ENCODE results near the gene TGFBR3. TPM values are rescaled to one million over a fixed set of nuclear protein-coding genes. Genes with fewer than 3 reads are reported as not detected.
A peak's percentile ranks its signal among the peaks of the same experiment; 100 is the strongest.

Gene TGFBR3
- total RNA-seq, 4 donors from 2014 or later: 16.3 to 90.0 (median 54.7) TPM

DNA sequence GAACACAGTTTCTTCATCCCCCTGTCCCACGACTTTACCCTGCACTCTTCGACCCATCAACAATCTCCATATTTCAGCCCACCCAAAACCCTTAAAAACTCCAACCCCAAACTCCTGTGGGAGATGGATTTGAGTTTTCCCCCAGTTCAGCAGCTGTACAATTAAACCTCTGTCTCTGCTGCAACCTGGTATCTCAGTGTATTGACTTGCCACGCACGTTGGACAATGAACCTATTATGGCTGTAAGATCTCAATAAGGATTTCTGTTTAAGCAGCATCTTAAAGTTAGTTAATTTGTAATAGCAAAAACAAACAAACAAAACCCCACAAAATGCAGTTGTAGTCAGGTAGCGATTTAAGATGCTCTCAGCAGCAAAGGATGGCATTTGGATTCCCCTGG, 119.1 kb downstream of the TGFBR3 start:
- H3K4me1 ChIP-seq: no peaks in the 10 kb centered on the region
- H3K27ac ChIP-seq: no peak overlapping the region
- no peak for DNase-seq
- no peak for TF ChIP-seq POLR2A (IDR thresholded peaks at IDR 0.05)
- TF ChIP-seq, protein P1, sequence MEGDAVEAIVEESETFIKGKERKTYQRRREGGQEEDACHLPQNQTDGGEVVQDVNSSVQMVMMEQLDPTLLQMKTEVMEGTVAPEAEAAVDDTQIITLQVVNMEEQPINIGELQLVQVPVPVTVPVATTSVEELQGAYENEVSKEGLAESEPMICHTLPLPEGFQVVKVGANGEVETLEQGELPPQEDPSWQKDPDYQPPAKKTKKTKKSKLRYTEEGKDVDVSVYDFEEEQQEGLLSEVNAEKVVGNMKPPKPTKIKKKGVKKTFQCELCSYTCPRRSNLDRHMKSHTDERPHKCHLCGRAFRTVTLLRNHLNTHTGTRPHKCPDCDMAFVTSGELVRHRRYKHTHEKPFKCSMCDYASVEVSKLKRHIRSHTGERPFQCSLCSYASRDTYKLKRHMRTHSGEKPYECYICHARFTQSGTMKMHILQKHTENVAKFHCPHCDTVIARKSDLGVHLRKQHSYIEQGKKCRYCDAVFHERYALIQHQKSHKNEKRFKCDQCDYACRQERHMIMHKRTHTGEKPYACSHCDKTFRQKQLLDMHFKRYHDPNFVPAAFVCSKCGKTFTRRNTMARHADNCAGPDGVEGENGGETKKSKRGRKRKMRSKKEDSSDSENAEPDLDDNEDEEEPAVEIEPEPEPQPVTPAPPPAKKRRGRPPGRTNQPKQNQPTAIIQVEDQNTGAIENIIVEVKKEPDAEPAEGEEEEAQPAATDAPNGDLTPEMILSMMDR (IDR thresholded peaks at IDR 0.05): no peak
- H3K36me3 ChIP-seq: no peaks in the 10 kb centered on the region
- H3K27me3 ChIP-seq: no peaks in the 10 kb centered on the region
- H3K4me3 ChIP-seq: no peak overlapping the region
- no peaks in the 10 kb centered on the region for H3K9me3 ChIP-seq

DNA sequence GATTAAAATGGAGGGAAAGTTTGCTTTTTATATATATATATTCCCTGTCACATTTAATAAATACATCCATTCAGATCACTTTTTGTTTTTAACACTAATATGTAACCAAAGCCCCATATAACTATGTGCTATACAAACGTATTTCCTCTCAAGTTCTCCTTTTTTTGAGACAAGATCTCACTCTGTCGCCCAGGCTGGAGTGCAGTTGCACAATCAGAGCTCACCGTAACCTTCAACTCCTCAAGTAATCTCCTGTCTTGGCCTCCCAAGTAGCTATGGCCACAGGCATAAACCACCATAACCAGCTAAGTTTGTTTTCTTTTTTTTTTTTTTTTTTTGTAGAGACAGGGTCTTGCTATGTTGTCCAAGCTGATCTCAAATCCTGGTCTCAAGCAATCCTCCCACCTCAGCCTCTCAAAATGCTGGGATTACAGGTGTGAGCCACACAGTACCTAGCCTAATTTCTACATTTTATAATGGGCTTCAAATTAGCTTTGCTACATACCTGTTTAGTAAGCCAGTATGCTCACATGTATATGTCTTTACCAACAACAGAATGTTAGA, 120.0 kb downstream of the TGFBR3 start:
- Histone ChIP-seq H3K27me3 (no peaks in the 10 kb centered on the region), H3K4me1 (no peaks in the 10 kb centered on the region), H3K36me3 (no peaks in the 10 kb centered on the region), H3K27ac (no peak overlapping the region), H3K4me3 (no peak overlapping the region), H3K9me3 (no peaks in the 10 kb centered on the region)
- TF ChIP-seq, protein P1 (IDR thresholded peaks at IDR 0.05): no peak
- TF ChIP-seq POLR2A (IDR thresholded peaks at IDR 0.05): no peak
- no peak for DNase-seq

DNA sequence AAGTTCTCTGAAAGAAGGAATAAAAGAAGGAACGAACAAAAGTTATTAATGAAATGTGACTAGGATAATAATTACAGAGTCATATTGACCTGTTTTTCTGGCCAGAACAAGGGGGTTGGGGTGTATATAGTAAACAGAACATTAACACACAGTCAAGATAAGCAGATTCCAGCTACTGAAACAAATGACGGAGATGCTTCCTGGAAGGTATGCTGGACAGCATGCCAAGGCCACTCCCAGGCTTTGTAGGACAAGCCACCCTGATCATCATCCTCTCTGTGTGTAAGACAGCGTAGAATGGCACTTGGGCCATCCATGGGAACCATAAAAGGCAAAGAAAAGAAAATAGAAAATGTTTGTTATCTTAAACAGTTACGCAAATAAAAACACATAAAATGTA, 120.7 kb downstream of the TGFBR3 start:
- no peaks in the 10 kb centered on the region for H3K9me3 ChIP-seq
- no peak overlapping the region for H3K4me3 ChIP-seq
- H3K36me3 ChIP-seq: no peaks in the 10 kb centered on the region
- no peak overlapping the region for H3K27ac ChIP-seq
- peaks cover 0 to 4% (median 0%) of the 10 kb centered on the region in 4 donors for H3K4me1 ChIP-seq
- no peaks in the 10 kb centered on the region for H3K27me3 ChIP-seq
- DNase-seq: no peak
- TF ChIP-seq POLR2A (IDR thresholded peaks at IDR 0.05): no peak
- TF ChIP-seq, protein P1 (IDR thresholded peaks at IDR 0.05): no peak

DNA sequence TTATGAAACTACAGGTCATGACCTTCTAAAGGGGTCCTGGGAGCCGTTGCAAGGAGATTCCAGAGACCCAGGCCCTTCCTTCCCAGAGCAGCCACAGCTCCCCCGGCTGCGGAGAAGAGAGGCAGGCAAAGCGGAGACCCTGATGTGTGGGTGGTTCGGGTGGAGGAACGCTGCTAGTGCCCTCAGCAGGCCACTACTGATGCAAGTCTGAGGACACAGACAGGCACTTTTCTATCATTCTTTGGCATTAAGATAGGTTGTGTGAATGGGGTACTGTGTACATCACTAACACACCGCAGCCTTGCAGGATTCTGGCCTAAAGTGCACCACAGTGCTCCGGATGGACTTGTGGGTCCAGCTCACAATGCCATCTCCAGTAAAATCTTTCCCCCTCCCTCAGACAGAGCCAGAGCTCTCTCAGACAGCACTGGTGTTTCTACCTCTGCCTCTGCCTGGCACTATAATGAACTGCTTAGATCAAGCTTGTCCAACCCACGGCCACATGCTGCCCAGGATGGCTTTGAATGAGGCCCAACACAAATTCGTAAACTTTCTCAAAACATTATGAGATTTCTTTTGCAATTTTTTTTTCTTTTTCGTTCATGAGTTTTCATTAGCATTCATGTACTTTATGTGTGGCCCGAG, 121.4 kb downstream of the TGFBR3 start:
- Histone ChIP-seq H3K9me3 (no peaks in the 10 kb centered on the region), H3K27ac (peak overlapping the region in 1 of 4 donors; percentile 46), H3K36me3 (no peaks in the 10 kb centered on the region), H3K4me1 (peaks cover 0 to 6% (median 0%) of the 10 kb centered on the region in 4 donors), H3K27me3 (no peaks in the 10 kb centered on the region), H3K4me3 (no peak overlapping the region)
- TF ChIP-seq, protein P1 (IDR thresholded peaks at IDR 0.05): no peak
- no peak for TF ChIP-seq POLR2A (IDR thresholded peaks at IDR 0.05)
- no peak for DNase-seq

DNA sequence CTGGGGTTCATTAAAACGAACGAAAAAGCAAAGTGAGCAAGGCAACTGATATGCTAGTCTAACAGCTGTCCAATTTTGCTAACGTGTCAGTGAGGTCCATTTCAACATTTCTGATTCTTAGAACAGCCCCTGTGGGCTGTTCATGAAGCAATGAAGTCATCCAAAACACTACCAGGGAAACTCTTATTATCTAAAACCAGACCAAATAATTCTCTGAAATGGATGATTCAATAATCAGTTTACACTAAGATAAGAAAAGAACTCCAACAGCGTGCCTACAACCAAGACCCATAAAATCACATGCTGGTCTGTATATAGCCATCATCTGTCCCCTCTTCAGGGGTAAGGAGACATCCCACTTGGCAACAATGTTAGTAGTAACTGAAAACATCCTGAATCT, 122.7 kb downstream of the TGFBR3 start:
- Histone ChIP-seq H3K36me3 (no peaks in the 10 kb centered on the region), H3K27ac (peak overlapping the region in 1 of 4 donors; percentile 52), H3K4me1 (peaks cover 0 to 6% (median 0%) of the 10 kb centered on the region in 4 donors), H3K9me3 (no peaks in the 10 kb centered on the region), H3K27me3 (no peaks in the 10 kb centered on the region), H3K4me3 (no peak overlapping the region)
- TF ChIP-seq, protein P1 (IDR thresholded peaks at IDR 0.05): no peak
- no peak for TF ChIP-seq POLR2A (IDR thresholded peaks at IDR 0.05)
- no peak for DNase-seq

Measured in Peyer's patch (tissue), 4 donors.